Omental fat pad (tissue), 4 donors: Measurements from ENCODE around the gene IL13. TPM values are rescaled to one million over a fixed set of nuclear protein-coding genes. Genes with fewer than 3 reads are reported as not detected.

Source experiments
- ATAC-seq: fragments of 150-250 bp; one replicate; pipeline ENCODE4 v1.9.1; 2016; ENCODE audit warnings: mild to moderate bottlenecking, moderate library complexity; ENCODE audit not compliant: low FRiP score
- DNase-seq: peaks from one replicate; pipeline ENCODE4 v3.0.0-alpha.2; 2019; ENCODE audit warnings: low spot score
- total RNA-seq, 4 donors: library from RNA; depleted of rRNA; stranded (reverse); fragments of >200 nt; gene quantifications; one replicate each; pipeline ENCODE4 v1.1.0, GENCODE V29; 2016
- TF ChIP-seq, protein P1 (sequence below), 3 donors: fragments of 450-650 bp; IDR thresholded peaks; one replicate each; pipeline ENCODE4 v1.5.1; 2016 to 2017; ENCODE audit warnings: antibody characterized with exemption in 3 of 3, mild to moderate bottlenecking in 3 of 3, moderate library complexity in 2 of 3

IL13 gene
- total RNA-seq, 4 donors from 2014 or later, result 0.24 to 1.1 TPM; not detected in 2

DNA sequence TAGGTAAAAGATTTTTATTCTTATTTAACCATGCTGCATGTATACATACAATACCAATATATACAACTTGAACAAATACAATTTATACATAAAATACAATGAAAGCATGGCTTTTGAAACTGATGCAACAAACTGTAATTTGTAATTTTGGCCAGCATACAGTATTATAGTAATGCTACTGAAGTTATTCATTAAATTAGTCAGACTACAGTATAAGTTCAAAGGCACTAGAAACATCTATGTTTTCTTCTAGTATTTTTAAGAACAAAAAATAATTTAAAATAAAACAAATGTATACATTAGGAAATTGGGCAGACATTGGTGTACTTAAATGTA is 34.6 kb downstream of the IL13 start:
- TF ChIP-seq, protein P1, sequence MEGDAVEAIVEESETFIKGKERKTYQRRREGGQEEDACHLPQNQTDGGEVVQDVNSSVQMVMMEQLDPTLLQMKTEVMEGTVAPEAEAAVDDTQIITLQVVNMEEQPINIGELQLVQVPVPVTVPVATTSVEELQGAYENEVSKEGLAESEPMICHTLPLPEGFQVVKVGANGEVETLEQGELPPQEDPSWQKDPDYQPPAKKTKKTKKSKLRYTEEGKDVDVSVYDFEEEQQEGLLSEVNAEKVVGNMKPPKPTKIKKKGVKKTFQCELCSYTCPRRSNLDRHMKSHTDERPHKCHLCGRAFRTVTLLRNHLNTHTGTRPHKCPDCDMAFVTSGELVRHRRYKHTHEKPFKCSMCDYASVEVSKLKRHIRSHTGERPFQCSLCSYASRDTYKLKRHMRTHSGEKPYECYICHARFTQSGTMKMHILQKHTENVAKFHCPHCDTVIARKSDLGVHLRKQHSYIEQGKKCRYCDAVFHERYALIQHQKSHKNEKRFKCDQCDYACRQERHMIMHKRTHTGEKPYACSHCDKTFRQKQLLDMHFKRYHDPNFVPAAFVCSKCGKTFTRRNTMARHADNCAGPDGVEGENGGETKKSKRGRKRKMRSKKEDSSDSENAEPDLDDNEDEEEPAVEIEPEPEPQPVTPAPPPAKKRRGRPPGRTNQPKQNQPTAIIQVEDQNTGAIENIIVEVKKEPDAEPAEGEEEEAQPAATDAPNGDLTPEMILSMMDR (IDR thresholded peaks at IDR 0.05), result no peak
- ATAC-seq, result no peak
- no peak for DNase-seq

DNA sequence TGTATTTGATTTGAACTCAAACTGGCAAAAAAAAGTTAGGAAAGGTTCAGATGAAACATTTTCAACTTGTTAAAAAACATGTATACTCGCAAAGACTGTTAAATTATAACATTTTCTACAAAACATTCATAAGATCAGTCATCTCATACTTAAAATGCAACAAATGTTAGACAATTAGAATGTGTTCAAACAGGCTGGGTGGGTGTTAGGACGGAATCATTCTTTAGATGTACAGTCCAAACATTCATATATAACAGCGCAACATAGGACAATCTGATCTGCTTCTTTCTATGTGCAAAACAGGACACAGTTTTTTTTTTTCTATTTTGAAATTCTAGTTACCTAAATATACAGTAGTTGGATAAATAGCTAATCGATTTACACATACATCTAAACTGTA is 38.0 kb downstream of the IL13 start:
- ATAC-seq (no peak), DNase-seq (no peak)
- TF ChIP-seq, protein P1 (IDR thresholded peaks at IDR 0.05), result no peak

DNA sequence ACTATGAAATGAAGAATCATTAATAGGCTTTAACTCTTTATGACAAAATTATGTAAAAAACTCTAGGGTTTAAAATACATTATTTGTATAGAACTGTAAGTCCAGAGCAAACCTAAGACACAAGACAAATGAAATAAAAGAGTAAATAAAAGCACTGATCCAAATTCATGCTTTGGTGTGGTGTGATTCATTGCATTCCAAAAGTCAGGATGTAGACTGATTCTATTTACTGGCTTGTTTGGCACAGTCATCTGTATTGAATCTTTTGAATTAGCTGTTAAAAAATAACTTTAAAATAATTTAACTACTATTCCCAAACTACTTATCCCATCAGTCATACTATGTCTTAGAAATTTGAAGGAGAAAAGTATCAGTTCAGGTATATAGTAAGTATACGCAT is 46.9 kb downstream of the IL13 start:
- TF ChIP-seq, protein P1 (IDR thresholded peaks at IDR 0.05), result no peak
- DNase-seq (no peak), ATAC-seq (no peak)

DNA sequence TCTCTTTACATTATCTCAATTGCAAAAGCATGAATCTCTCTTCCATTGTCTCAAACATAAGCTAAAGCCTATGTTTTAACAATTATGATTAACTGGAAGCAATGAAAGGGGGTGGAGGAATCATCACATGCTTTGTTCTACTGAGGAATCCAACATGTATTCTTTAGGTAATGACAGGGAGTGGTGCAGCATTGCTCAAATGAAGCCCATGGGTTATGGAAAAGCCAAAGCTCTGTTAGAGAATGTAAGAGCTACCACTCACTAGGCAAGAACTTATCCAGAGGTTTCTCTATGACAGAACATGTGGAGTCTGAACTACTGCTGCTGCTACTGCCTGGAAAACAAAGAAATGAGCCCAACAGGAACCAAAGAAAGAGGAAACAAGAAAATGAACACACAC is 50.7 kb downstream of the IL13 start:
- no peak for ATAC-seq
- TF ChIP-seq, protein P1 (IDR thresholded peaks at IDR 0.05), result no peak
- no peak for DNase-seq

Other genes with a start within 250 kb of the IL13 start
- 100 to 1,000 TPM in 3 of 4 donors, 10 to 100 TPM in 1; 23.5 to 172 (median 133) TPM for gene IRF1, start 167.4 kb upstream of the IL13 start, total RNA-seq
- gene IL5, start 114.7 kb upstream of the IL13 start, total RNA-seq, result not detected
- 10 to 100 TPM; 23.4 to 37.4 (median 29.8) TPM for gene RAD50, start 101.2 kb upstream of the IL13 start, total RNA-seq
- not detected for gene IL4, start 15.8 kb downstream of the IL13 start, total RNA-seq
- 10 to 100 TPM in 1 of 4 donors, 1 to 10 TPM in 3; 4.4 to 10.4 (median 5.9) TPM for gene KIF3A, start 79.4 kb downstream of the IL13 start, total RNA-seq
- gene CCNI2, start 89.3 kb downstream of the IL13 start, total RNA-seq, result under 1 TPM in 2 of 4 donors, not detected in 2; 0.12 to 0.19 TPM
- gene SEPTIN8, start 119.1 kb downstream of the IL13 start, total RNA-seq, result 10 to 100 TPM; 27.6 to 42.1 (median 29.7) TPM
- gene SOWAHA, start 155.1 kb downstream of the IL13 start, total RNA-seq, result under 1 TPM in 2 of 4 donors, not detected in 2; 0.13 to 0.28 TPM
- 10 to 100 TPM in 2 of 4 donors, 1 to 10 TPM in 2; 7.0 to 17.0 (median 9.1) TPM for gene SHROOM1, start 172.5 kb downstream of the IL13 start, total RNA-seq
- 1 to 10 TPM in 1 of 4 donors, under 1 TPM in 2, not detected in 1; 0.24 to 1.3 (median 0.31) TPM for gene GDF9, start 208.3 kb downstream of the IL13 start, total RNA-seq
- 100 to 1,000 TPM in 3 of 4 donors, 10 to 100 TPM in 1; 89.7 to 173 (median 115) TPM for gene UQCRQ, start 208.5 kb downstream of the IL13 start, total RNA-seq
- 1 to 10 TPM in 3 of 4 donors, under 1 TPM in 1; 0.84 to 2.3 (median 1.4) TPM for gene LEAP2, start 215.5 kb downstream of the IL13 start, total RNA-seq